OCI-LY7 (cell line): ENCODE measurements around the gene GALNT6. TPM values are rescaled to one million over a fixed set of nuclear protein-coding genes. Genes with fewer than 3 reads are reported as not detected.

ENCODE experiments used
- BruUV-seq: library from RNA; stranded (reverse); fragments of 400-500 nt; replicated peaks from 2 replicates; lab custom pipeline; 2021; lab: Mats Ljungman, UMichigan
- CTCF ChIA-PET: fragments of 300-600 bp; sonication (Branson Sonifier 250); formaldehyde crosslinking; loops from one replicate; lab custom pipeline; 2022; ENCODE audit warnings: antibody characterized with exemption; ENCODE audit not compliant: unreplicated experiment; lab: Charles Lee
- POLR2A ChIA-PET: fragments of 300-600 bp; sonication (Branson Sonifier 250); formaldehyde crosslinking; loops from one replicate; lab custom pipeline; 2022; ENCODE audit warnings: antibody characterized with exemption; lab: Charles Lee
- DNase-seq: peaks from one replicate; pipeline ENCODE4 v3.0.0-alpha.2; 2015; ENCODE audit warnings: low spot score
- H2AFZ ChIP-seq: fragments of 200-600 bp; sonication (generic), shearing (Covaris generic); 2 replicates; pipeline ENCODE4 v1.6.1; 2014; ENCODE audit warnings: mild to moderate bottlenecking, antibody characterized with exemption, low read length, moderate library complexity
- H3K27ac ChIP-seq: fragments of 200-600 bp; sonication (generic); 2 replicates; pipeline ENCODE4 v1.5.1; 2014; ENCODE audit warnings: mixed run types, low read depth, mild to moderate bottlenecking, moderate library complexity, low read length, inconsistent platforms; ENCODE audit not compliant: poor library complexity, severe bottlenecking
- H3K36me3 ChIP-seq: fragments of 200-600 bp; sonication (generic); 2 replicates; pipeline ENCODE4 v1.6.1; 2014; ENCODE audit warnings: mild to moderate bottlenecking, antibody characterized with exemption, low read length, moderate library complexity, mixed read lengths; ENCODE audit not compliant: insufficient read depth
- H3K4me1 ChIP-seq: fragments of 200-600 bp; sonication (generic); 2 replicates; pipeline ENCODE4 v1.5.1; 2014; ENCODE audit warnings: mild to moderate bottlenecking, low read length; ENCODE audit not compliant: insufficient read depth, poor library complexity, severe bottlenecking
- H3K4me2 ChIP-seq: fragments of 200-600 bp; sonication (generic); 2 replicates; pipeline ENCODE4 v1.6.1; 2014; ENCODE audit warnings: mild to moderate bottlenecking, low read length
- H3K4me3 ChIP-seq: fragments of 200-600 bp; sonication (generic); 2 replicates; pipeline ENCODE4 v1.5.1; 2014; ENCODE audit warnings: mild to moderate bottlenecking, low read depth, low read length; ENCODE audit not compliant: poor library complexity, severe bottlenecking
- H3K79me2 ChIP-seq: fragments of 200-600 bp; sonication (generic); 2 replicates; pipeline ENCODE4 v1.6.1; 2016; ENCODE audit warnings: low read depth, mild to moderate bottlenecking, low read length, moderate library complexity, mixed read lengths; ENCODE audit not compliant: insufficient read depth
- H3K9me2 ChIP-seq: fragments of 200-600 bp; sonication (generic); 2 replicates; pipeline ENCODE4 v1.6.1; 2016; ENCODE audit warnings: mild to moderate bottlenecking, low read length, mixed read lengths; ENCODE audit not compliant: insufficient read depth
- H3K9me3 ChIP-seq: fragments of 200-600 bp; sonication (generic); 2 replicates; pipeline ENCODE4 v1.6.1; 2014; ENCODE audit warnings: mild to moderate bottlenecking, mixed run types, low read length, mixed read lengths
- H4K20me1 ChIP-seq: fragments of 200-600 bp; sonication (generic); 2 replicates; pipeline ENCODE4 v1.6.1; 2014; ENCODE audit warnings: mild to moderate bottlenecking, antibody characterized with exemption, low read length, moderate library complexity, mixed read lengths; ENCODE audit not compliant: insufficient read depth
- CTCF ChIP-seq: fragments of 200-600 bp; sonication (generic); conservative IDR thresholded peaks from 2 replicates; pipeline ENCODE4 v1.5.1; 2014; ENCODE audit warnings: mild to moderate bottlenecking, antibody characterized with exemption, low read length, moderate library complexity, mixed read lengths
- EZH2phosphoT487 ChIP-seq: fragments of 200-600 bp; sonication (generic); IDR thresholded peaks from 2 replicates; pipeline ENCODE4 v1.6.1; 2018; ENCODE audit warnings: low read depth, borderline replicate concordance, mild to moderate bottlenecking, mixed run types, antibody characterized with exemption, low read length, moderate library complexity, mixed read lengths
- intact Hi-C: fragments of 100-400 bp; cut with micrococcal nuclease; formaldehyde crosslinking; loops from one replicate; pipeline ENCODE4 v1.10.0; 2022; ENCODE audit not compliant: unreplicated experiment
- total RNA-seq, 2 experiments: library from RNA; depleted of rRNA in 1 of 2; stranded (reverse); fragments of >200 nt in 1 of 2; shearing (Covaris generic) in 1 of 2; gene quantifications; 2 replicates each; pipeline ENCODE4 v1.2.3, GENCODE V29; 2014 to 2022

GALNT6 gene
- total RNA-seq, 2 experiments from 2014 or later: 1.4 to 4.8 TPM

DNA sequence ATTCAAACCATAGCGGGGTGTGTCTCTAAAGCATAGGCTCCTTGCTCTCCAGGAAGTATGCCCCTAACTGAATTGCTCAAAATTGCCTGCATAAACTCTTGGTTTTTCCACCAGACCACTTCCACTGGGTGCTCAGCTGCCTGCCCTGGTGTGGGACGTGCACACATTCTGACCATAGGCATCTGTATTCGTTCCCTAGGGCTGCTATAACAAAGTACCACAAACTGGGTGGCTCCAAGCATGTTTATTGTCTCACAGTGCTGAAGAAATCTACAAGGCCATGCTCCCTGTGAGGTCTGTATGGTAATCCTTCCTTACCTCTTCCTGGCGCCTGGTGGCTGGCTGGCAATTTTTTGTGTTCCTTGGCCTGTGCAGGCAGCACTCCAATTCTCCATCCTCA, 16.4 kb upstream of the GALNT6 start:
- H3K9me3 ChIP-seq: no peaks in the 10 kb centered on the region
- ChIA-PET CTCF (no interaction called here), POLR2A (interaction anchor here (0.7 kb wide), 1 partner anchor 970 kb away, joined by 3 read pairs; no protein-coding TSS in a partner anchor)
- H2AFZ ChIP-seq: no peak overlapping the region
- TF ChIP-seq CTCF (no peak), EZH2phosphoT487 (no peak)
- no peaks in the 10 kb centered on the region for H3K9me2 ChIP-seq
- no peaks in the 10 kb centered on the region for H3K79me2 ChIP-seq
- no TSS peak for BruUV-seq
- no peak overlapping the region for H3K4me3 ChIP-seq
- no peak overlapping the region for H3K27ac ChIP-seq
- DNase-seq: no peak
- no peaks in the 10 kb centered on the region for H4K20me1 ChIP-seq
- no peaks in the 10 kb centered on the region for H3K36me3 ChIP-seq
- H3K4me2 ChIP-seq: no peak overlapping the region
- intact Hi-C loops: no loop called here
- H3K4me1 ChIP-seq: no peaks in the 10 kb centered on the region

- Histone ChIP-seq H3K79me2 (no peaks in the 10 kb centered on the region), H3K4me2 (no peak overlapping the region), H3K9me2 (no peaks in the 10 kb centered on the region), H2AFZ (no peak overlapping the region), H3K27ac (no peak overlapping the region), H3K4me1 (no peaks in the 10 kb centered on the region), H3K9me3 (no peaks in the 10 kb centered on the region), H3K4me3 (no peak overlapping the region), H4K20me1 (no peaks in the 10 kb centered on the region), H3K36me3 (no peaks in the 10 kb centered on the region)
- BruUV-seq: no TSS peak
- POLR2A ChIA-PET: no interaction called here
- CTCF ChIA-PET: no interaction called here
- intact Hi-C loops: no loop called here
- no peak for DNase-seq
- TF ChIP-seq EZH2phosphoT487: no peak
- no peak for TF ChIP-seq CTCF
Observed at GRCh38 chr12:51406859-51407258, 15.7 kb upstream of the GALNT6 start.

DNA sequence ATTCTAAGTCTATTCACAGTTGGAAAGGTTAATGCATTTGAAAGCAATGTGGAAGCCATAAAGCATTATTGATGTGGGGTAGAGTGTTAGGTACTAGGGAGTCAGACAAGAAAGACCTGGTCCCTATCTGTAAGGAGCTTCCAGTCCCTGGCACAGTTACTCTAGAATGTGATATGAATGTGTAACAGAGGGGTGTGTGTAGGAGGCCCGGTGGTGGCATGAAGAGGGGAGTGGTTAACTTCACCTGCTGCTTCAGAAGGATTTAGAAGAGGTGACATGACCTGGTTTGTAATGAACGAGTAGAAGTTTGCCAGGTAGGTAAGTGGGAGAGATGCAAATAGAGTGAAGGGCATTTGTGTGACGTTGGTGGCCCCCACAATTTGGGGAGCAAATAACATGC, 15.1 kb upstream of the GALNT6 start:
- Histone ChIP-seq H3K9me2 (no peaks in the 10 kb centered on the region), H3K27ac (no peak overlapping the region), H3K36me3 (no peaks in the 10 kb centered on the region), H2AFZ (no peak overlapping the region), H3K79me2 (no peaks in the 10 kb centered on the region), H3K4me2 (no peak overlapping the region), H3K4me3 (no peak overlapping the region), H3K4me1 (no peaks in the 10 kb centered on the region), H3K9me3 (no peaks in the 10 kb centered on the region), H4K20me1 (no peaks in the 10 kb centered on the region)
- DNase-seq: no peak
- intact Hi-C loops: no loop called here
- BruUV-seq: no TSS peak
- TF ChIP-seq EZH2phosphoT487 (no peak), CTCF (no peak)
- CTCF ChIA-PET: no interaction called here
- POLR2A ChIA-PET: no interaction called here
